ENCODE measurements around the gene CAPZB.

Gene CAPZB

DNA sequence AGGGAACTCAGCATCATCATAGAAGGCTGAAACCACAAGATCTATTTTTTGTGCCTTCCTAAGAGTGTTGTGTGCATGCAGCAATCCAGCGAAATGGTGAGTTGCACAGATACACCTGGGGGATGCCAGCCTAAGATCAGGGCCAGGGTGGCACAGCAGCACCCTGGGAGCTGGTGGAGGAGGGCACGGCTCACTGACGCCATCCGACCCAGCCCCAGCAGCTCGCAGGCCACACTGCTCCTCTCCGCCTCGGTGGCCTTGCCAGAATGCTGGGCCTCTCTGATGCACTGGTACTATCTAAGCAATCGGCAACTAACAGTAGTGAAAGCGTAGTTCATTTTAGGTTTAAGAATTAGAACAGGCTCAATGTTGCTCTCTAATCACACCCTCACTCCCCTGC lies 37.8 kb downstream of the CAPZB start:
- DNase-seq, result no peak

DNA sequence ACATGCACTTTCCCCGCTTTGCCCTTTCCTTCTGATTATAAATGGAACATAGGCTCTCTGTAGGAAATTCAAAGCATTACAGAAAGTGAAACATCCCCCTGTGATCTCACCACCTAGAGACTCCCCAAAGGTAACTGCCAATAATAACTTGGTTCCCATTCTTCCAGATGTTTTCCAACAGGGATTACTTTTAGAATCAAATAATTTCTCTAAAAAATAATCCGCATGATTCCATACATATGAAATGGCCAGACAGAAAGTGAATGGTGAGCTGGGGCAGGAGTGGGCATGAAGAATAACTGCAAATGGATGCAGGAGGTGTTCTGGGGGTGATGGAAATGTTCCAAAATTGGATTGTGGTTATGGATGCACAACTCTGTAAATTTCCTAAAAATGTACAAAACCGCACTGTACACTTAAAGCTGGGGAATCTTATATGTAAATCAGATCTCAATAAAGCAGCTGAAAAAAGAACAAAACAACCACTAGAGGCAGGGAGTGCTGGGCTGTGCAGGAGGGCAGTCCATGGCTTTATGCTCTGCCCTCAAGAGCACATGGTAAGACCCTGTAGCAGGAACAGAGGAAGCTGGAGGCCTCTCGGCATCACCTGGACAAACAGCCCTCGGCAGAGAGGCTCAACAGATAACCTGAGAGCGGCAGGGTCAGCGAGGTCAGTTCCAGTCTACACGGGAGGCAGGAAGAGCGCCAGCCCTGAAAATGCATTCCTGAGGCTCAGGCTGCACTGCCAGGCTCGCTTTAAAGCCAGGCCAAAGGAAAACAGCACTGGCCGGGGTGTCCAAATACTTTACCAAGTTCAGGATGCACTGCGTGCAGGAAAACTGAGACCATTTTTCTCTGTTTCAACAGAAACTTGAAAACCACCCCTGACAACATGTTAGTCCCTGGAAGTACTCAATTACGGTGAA lies 39.7 kb downstream of the CAPZB start:
- DNase-seq, result no peak

DNA sequence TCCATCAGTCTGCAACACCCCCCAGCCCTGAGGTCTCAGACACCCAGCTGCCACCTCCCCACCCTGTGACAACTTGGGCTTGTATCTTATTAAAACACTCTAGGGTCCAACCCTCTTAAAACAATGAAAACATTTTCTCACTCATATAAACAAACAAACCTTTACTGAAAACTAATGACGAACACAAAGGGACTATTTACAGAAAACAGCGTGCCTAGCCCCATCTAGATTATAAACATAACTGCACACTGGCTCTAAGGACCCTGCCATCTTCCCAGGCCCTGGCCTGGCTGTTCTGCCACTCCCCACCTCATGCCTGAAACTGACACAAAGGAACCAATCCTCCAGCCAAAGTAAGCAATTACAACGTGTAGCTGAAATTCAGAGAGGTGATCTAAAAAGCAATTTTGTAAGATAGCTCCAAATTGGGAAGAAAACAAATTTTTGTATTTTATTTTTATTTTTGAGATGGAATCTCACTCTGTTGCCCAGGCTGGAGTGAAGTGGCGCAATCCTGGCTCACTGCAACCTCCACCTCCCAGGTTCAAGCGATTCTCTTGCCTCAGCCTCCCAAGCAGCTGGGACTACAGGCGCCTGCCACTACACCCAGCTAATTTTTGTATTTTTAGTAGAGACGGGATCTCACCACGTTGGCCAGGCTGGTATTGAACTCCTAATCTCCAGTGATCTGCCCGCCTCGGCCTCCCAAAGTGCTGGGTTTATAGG lies 40.9 kb downstream of the CAPZB start:
- no peak for DNase-seq

DNA sequence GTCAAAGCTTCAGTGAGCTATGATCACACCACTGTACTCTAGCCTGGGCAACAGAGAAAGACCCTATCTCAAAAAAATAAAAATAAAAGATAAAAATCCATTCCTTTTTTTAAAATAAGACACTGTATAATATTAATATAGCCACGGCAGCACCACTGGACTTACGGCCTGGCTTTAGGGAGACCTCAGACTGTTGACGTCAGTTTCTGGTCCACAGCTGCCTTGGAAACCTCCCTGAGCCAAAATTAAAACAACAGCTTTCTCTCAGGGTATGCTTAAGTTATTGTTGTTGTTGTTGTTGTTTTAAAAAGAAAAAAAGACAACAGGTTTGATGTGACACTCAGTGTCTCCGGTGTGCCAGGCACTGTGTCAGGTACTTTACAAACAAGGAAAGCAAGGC lies 42.0 kb downstream of the CAPZB start:
- DNase-seq, result no peak

DNA sequence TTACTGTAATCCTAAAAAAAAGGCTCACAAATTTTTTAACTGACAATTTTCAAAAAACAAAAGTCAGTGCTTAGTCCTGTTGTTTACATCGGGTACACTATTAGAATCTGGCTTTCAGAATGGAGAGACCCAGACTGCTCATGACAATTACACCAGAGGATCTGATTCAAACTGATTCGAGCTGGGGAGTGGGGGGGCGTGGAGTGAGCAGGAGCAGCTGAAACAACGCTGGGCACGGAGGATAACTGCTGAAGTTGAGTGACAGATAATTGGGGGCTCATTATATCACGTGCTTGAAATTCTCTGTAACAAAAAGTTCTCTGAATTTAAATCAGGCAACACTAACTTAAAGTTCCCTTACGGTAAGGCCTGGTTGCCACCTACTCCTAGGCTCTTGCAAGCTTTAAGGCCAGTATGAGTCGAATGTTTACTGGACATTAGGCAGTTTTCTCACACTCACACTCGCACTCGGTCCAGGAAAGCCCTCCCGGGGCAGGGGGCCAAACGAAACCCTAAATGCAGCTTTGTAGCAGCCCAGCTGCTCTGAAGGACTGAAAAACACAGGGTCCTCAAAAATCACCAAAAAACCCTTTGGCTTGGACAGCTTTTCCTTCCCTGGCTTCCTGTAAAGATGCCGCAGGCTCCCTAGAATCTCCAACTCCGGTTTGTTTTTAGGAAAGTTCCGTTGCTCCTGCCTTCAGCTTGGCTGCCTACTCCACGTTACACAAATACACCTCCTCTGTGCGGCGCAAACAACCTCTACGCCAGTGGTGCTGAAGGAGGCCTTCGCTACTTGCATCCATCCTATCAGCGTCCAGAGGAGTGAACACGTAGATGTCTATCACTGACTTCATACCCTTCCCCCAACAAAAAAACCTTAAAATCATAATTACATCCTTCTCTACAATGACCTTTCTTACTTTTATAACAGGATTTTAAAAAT lies 42.9 kb downstream of the CAPZB start:
- DNase-seq, result no peak

- DNase-seq, result no peak
Observed at GRCh38 chr1:19441048-19441780, 44.1 kb downstream of the CAPZB start.

DNA sequence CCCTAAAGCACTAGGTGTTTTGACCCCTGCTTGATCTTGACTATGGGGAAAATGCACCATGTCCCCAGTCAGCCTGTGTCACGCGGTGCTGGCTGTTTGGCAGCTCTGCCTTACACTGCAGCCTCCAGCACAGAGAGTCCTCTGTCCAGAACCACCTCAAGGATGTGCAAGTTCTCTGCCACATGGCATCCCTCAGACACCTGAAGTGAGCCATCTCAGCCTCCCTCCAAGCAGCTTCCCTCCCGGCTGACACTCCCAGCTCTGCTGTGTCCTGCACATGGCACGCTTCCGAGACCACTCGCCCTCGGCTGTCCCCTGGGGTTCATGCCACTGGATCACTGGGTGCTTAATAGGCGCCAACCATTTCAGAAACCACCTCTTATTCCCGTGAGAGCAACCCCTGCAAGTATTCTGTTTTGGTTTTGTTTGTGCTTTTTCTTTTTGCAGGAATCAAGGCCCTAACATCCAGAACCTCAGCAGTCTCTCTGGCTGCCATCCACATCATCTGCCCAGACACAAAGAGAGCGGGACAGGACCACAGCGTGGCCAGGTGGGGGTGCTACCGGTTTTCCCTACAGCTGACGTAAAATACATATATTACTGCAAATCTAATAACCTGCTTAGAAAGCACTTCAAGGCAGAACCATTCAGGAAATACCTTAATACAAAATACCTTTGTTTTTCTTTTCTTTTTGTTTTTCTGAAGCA lies 45.7 kb downstream of the CAPZB start:
- DNase-seq, result no peak

DNA sequence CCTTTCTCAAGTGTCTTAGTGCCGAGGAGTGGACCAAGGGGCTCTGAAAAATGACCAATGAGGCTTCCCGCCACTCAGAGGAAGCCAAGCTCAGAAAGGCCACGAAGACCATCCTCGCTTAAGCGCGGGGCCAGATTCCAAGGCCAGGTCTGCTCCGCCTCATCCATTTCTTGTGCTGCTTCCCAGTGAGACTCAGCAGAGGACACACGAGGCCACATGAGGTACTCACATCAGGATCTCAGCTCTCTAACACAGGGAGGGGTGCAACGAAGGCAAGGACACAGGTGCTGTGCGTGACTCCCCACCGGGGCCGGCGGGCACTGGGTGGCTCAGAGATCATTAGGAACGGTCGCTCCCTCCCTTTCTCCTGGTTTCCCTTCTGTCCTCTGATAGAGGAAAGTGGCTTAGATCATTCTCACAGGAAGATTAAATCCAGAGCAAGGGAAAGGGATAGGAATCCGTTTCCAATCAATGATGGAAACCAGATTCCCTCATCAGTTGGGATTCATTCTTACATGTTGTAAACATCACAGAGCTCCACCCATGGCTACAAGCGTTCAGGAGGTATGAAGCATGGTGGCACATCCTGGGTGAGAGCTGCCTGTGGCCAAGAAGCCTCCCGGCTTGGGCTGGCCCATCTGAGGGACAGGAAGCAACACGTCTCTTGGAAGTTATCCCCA lies 46.7 kb downstream of the CAPZB start:
- no peak for DNase-seq

- no peak for DNase-seq
Observed at GRCh38 chr1:19437891-19438294, 47.4 kb downstream of the CAPZB start.

DNA sequence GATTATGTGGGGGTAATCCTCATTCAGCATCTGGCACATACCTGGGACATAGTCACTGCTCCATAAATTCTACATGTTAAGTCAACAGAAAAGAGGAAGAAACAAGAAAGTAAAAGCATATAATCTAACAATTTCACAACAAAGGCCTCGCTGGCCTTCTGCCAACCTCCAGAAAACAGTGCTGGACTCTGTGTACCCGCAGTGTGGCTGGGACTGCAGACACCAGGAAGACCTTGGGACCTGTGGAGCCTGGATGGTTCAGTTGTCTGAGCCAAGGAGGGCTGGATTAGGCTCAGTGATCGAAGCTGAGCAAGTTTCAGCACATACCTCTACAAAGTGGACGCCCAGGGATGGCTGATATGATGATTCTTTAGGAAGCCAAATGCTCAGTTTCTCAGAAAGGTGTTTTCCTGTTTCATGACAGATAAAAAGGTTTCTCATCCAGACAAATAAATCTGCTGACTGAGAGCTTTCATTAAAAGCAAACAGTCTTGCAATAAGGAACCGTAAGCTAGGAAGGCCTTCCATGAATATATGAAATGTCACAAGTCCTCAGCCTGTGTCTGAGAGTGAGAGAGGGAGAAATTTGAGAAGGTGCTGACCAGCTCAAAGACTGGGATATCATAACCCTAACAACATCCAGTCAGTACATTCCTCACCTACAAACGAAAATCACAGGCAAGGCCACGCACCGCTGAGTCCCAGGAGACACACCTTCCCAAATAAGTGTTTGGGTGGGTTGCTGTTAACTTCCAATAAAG lies 48.4 kb downstream of the CAPZB start:
- DNase-seq, result no peak

- DNase-seq, result peak; percentile 57
Observed at GRCh38 chr1:19435851-19436455, 49.4 kb downstream of the CAPZB start.

DNA sequence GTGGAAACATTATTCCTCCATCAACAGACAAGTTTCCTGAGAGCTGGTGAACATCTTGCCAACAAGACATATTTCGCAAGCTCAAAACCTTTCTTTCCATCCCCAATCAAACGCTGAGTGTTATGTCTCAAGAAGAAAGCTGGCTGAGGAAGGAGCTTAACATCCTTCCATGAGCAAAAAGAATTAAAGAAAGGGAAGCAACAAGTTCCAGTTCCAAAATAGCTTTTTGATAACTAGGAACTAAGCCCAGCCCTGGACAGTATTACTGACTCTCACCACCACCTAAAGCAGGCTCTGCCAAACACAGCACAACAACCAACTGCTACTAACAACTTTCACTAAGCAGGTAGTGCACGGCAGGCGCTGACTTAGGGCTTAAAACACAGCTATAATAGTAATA lies 50.2 kb downstream of the CAPZB start:
- peak; percentile 69 for DNase-seq

DNA sequence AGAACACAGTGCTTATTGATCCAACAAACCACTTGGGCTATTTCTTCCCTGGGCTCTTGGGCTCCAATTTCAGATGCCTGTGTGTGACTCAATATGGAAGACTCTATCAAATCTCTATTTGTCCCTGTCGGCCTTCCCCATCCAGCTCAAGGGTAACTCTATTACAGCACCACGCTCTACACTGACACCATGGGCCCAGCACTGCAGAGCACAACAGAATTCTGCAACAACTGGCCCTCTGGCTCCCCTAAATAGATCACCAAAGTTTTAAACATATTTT lies 51.7 kb downstream of the CAPZB start:
- DNase-seq, result peak; percentile 34

DNA sequence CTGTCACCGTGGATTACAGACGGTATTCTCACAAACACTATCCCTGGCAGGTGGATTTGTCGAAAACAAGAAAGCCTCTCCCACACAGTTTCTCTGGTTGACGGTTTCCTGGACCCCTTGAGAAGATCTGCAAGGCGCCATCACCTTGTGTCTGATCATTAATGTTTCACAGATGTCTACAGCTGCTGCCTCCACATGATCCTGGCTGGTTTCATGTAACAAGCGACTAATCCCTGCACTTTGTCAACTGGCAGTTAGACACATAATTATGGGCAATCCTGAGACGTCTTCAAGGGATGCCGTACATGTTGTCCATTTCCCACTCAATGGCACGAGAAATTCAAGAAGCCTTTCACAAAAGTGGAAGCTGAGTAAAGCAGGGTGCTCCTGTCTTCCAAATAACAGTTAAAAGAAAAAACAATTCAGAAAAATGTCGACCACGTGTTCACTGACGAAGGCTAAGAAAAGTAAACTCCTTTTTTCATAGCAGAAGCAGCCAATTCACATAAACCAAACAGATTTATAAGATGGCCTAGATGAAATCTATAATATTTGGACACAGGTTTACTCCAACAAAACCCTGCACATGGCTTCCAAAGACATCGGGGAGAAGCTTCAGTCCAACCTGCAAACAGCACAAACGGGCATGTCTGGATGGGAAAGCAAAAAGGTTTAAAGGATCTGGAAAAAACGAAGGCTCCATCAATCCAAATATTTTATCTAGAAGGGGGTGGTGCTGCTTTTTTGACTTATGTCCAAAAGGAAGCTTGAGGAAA lies 52.2 kb downstream of the CAPZB start:
- DNase-seq, result peak; percentile 33

- DNase-seq, result peak; percentile 49
Observed at GRCh38 chr1:19430121-19431068, 54.9 kb downstream of the CAPZB start.

DNA sequence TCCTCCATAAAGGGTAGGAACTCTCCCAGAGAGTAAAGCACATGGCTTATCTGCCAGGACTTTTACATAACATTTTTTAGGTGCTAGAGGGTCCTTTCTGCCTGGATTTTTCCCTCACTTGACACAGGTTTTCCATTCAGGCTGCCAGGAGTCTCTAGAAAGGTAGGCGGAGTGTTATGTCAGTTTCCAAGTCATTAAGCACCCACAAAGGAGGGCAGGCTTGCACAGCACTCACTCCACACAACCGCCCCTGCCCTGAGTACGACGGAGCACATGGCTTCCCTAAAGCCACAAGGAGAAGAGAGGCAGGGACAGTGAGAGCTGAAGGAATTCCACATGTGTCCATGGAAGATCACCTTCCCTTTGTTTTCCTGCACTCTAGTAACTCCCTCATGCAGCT lies 55.7 kb downstream of the CAPZB start:
- no peak for DNase-seq

DNA sequence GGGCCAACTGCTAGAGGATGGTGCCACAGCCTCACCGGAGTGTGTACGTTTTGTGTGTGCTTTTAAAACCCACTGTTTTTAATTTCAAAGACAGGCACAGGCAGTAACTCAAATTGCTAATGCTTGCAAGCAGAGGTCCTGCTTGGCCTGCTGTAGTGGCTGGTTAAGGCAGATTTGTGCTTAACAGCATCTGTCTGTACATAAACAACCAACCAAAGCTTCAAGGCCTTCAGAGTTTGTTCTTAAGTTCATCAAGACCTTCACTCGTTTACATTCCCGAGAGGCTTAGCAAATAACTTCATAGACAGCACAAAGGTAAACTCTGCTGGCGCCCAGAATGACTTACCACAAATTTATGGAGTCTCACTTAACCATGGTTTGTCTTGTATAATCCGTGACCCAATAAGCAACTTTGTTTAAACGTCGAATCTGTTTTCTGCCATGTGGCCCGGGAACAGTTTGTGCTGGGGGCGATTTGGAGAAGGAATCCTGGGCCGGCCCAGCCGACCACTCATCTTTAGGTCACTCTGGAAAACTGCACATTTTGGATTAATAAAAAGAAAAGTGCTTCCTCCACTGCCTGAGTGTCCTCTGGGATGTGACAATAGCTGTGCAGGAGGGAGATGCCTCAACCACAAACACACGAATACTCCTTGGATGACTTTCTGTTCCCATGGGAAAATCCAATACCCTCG lies 58.1 kb downstream of the CAPZB start:
- DNase-seq, result peak; percentile 33

Data from fibroblast of skin of abdomen (primary cell).